Measurements from ENCODE around the gene C19orf33.
"Not testable (repeated sequence)": the region's sequence is repeated elsewhere in the genome, so short reads cannot be mapped to it uniquely, and the experiment has no call there.

Gene C19orf33

DNA sequence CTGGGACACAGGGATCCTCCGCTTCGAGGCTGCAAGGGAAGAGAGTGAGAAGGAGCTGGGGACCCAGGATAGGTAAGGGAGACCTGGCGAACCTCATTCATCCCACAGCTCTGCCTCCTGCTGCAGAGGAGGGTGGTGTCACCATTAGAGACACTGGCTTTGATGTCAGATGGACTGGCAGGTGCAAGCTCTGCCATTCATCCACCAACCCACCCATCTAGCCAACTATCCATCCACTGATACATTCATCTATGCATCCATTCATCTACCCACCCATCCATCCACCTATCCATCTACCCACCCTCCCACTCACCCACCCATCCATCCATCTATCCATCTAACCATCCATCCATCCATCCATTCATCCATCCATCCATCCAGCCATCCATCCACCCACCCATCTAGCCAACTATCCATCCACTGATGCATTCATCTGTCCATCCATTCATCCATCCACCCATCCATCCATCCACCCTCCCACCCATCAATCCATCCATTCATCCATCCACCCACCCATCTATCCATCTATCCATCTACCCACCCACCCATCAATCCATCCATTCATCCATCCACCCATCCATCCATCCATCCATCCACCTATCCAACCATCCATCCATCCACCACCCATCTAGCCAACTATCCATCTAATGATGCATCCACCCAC lies 5.7 kb downstream of the C19orf33 start:
- DNase-seq: no peak

DNA sequence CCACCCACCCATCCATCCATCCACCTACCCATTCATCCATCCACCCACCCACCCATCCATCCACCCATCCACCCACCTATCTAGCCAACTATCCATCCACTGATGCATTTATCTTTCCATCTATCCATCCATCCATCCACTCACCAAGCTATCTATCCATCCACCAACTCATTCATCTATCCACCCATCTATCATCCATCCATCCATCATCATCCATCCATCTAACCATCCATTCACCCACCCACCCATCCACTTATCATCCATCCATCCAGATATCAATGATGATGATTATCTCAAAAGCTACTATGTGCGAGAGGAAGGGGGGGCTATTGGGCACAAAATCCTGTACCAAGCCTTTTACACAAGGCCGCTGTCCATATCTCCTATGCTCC lies 6.2 kb downstream of the C19orf33 start:
- no peak for DNase-seq

DNA sequence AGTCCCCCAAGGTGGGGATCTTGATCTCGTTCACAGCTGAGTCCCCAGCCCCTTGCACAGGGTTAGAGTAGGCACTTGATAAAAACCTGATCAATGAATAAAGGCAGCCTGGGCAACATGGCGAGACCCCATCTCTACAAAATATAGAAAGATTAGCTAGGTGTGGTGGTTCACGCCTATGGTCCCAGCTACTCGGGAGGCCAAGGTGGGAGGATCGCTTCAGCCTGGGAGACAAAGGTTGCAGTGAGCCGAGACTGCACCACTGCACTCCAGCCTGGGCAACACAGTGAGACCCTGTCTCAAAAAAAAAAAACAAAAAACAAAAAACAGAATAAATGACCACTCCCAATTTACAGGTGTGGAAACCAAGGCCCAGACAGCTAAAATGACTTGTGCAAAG lies 6.9 kb downstream of the C19orf33 start:
- DNase-seq: no peak

DNA sequence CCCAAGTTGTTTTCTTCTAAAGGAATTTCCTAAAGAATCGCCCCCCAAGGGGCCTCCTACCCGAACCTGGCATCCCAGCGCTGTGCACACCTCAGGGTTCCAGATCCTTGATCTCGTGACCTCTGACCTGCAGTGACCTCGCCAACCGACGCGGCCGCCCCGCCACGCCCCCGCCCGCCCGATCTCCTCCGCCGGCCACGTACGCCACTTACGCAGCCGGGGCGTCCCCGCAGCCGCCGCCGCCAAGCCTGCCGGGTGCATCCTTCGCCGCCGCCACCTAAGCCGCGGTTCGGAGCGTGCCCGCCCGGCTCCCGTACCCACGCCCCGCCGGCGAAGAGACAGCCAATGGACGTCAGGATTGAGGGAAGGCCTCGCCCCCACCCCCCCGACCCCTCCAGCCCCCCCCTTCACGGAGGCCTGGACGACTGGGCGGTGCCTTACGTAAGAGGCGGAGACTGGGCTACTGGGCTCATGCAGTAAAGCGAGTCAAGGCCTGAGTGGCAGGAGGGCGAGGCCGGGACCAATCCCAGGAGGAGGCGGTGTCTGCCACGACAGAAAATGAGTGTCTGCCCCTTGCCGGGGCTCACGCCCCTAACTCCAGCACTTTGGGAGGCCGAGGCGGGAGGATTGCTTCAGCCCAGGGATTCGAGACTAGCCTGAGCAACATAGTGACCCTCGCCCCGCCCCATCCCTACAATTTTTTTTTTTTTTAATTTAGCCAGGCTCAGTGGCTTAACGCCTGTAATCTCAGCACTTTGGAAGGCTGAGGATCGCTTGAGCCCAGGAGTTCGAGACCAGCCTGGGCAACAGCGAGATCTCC lies 11.8 kb downstream of the C19orf33 start, which contains the start of gene YIF1B:
TSS of gene YIF1B (minus strand) at position 291 of the 820 bp plus-strand sequence. CDS start at position 261, 30 bp downstream.
- peak; percentile 95 to 98 (median 98) for DNase-seq

DNA sequence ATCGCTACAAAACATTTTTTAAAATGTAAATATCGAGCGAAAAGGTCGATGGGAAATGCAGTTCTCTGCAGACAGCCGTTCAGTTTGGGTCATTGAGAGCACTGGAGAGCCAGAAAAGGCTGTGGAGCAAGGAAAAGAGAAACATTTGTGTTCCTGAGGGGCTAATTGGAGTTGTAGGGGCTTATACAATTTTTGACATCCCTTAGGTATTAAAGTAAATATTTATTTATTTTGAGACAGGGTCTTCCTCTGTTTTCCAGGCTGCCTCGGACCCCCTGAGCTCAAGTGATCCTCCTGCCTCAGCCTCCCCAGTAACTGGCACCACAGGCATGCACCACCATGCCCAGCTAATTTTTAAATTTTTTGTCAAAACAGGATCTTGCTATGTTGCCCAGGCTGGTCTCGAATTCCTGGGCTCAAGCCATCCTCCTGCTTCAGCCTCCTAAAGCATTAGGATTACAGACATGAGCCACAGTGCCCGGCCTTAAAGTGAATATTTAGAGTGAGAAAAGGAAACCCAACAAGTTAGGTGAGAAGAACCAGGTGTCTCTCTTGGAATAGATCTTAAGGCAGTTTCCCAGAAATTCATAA lies 12.5 kb downstream of the C19orf33 start:
- no peak for DNase-seq

DNA sequence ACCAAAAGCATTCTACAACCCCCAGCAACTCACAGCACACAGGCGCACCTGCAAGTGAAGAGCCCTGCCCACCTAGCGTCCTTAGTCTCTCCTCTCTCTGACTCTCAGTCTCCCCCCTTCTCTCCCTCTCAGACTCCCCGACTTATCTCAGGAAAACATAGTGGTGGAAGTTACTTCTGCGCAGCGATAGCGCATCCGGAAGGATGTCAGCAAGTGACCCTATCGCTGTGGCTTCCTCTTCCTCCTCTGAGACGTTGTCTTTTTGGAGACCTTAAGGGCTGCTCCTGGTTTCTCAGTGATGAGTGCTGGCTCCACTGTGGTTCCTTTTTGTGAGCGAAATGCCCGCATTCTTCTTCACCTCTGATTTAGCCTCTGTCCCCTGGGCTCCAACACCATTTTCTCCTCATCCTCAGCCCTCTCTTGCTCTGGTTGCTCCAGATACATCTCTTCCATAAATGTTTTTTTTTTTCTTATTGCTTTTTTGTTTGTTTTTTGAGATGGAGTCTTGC lies 13.1 kb downstream of the C19orf33 start:
- peak; percentile 45 to 72 (median 70) for DNase-seq

DNA sequence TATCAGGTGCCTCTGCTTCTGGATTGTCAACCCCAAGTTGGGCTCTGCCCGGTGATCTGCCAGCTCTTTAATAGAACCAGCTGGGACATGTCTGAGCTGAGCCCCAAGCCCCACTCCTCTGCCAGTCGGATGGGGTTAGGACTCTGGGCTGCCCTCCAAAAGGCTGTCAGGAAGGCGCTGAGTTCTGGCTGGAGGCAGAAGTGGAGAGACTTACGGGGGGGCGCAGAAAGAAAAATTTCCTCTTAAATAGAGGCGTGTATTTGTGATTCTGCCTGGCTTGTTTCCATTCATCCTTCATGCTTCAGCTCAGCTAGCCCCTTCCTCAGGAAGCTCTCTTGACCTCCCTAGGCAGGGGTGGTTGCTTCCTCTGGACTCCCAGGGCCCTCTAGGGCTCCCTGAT lies 14.6 kb downstream of the C19orf33 start:
- no peak for DNase-seq

DNA sequence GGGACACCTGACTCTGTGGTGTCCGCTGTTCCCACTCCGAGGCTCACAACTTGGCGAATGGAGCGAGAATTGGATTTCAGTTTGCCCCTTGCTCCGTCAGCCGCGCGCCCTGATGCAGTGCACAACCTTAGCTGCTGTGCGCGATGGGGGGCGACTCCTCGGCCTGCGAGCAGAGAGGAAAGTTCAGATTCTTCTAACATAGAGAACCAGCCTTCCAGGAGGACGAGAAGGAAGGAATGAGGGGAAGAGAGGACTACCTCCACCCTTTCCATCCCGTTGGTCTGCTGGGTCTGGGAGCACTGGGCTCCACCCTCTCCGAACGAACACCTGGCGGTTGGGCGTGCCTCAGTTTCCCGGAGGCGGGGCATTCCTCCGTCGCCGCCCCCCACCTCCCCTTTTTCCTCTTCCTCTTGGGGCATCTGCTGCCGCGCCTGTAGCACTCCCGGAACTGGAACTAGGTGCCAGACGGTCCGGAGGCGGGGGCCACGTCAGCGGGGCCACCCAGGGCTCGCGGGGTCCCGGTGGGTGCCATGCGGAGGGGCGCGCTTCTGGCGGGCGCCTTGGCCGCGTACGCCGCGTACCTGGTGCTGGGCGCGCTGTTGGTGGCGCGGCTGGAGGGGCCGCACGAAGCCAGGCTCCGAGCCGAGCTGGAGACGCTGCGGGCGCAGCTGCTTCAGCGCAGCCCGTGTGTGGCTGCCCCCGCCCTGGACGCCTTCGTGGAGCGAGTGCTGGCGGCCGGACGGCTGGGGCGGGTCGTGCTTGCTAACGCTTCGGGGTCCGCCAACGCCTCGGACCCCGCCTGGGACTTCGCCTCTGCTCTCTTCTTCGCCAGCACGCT lies 15.6 kb downstream of the C19orf33 start, which contains the start of gene KCNK6:
TSS of gene KCNK6 (plus strand) at position 425 of the 838 bp plus-strand sequence. CDS start at position 531, 106 bp downstream.
- peak; percentile 51 to 79 (median 66) for DNase-seq

DNA sequence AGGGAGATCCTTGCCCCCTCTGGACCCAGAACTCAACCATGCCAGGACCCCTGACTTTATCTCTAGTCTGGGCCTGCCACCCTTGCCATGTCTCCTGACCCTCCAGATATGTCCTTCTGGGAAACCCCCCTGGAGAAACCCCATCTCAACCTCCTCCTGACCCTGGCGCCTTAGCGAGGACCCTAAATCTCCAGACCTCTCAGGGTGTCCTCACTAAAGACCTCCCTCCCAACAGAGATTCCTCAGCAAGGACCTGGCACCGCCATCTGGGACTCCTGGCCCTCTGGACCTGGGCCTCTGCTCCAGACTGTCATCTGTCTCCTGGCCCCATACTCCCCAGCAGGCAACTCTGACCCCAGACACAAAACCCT lies 16.9 kb downstream of the C19orf33 start:
- no peak for DNase-seq

DNA sequence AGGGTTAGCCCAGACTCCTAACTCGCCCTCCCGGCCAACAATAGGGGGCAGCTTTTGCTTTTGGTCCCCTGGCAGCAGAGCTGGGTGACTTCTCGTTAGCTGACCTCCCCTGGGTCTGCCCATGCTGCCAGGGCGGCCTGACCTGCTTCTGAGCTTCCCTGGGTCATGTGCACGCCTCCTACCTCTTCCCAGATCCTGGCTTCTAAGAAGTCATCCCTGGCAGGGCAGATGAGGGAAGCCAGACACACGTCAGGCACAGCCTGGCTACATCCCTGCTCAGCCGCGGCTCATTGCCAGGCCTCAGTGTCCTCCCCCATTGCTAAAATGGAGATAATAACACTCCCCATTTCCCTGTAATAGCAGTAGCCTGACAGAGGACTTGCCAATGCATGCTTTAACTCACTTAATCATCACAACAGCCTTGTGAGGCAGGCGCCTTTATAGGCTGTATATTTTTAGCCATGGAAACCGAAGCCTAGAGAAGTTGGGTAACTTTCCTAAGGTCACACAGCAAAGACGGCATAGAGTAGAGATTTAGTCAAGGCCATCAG lies 17.7 kb downstream of the C19orf33 start:
- peak in 2 of 4 experiments; percentile 12 to 36 for DNase-seq

DNA sequence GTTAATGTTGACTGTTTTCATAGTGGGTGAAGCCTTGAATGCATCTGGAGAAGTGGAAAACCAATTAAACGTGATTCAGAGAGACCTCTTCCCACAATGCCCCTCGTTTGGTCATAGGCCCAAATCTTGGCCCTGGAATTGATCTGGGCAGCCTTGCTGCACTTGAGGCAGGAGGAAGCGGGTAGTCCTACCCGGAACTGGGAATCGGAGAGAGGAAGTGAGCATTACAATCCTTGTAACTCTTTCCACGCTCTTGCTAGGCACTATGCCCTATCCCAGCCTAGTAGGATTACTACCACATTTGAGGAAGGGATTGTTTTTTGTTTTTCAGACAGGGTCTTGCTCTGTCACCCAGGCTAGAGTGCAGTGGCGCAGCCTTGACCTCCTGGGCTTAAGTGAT lies 19.2 kb downstream of the C19orf33 start:
- peak; percentile 41 to 71 (median 66) for DNase-seq

DNA sequence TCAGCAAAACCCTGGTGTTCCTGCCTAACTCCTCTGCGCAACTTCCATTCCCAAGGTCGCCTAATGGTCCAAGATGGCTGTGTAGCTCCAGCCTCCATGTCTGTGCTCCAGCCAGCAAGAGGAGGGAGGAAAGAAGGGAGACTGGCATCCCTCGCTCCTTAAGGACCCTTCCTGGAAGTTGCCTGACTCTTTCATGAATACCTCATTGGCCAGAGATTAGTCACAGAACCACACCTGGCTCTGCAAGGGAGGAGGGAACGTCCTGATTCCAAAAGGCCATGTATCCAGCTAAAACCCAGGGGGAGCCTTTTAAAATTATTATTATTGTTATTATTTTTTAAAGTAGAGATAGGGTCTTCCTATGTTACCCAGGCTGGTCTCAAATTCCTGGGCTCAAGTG lies 20.4 kb downstream of the C19orf33 start:
- no peak for DNase-seq

DNA sequence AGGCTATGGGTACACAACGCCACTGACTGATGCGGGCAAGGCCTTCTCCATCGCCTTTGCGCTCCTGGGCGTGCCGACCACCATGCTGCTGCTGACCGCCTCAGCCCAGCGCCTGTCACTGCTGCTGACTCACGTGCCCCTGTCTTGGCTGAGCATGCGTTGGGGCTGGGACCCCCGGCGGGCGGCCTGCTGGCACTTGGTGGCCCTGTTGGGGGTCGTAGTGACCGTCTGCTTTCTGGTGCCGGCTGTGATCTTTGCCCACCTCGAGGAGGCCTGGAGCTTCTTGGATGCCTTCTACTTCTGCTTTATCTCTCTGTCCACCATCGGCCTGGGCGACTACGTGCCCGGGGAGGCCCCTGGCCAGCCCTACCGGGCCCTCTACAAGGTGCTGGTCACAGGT lies 22.5 kb downstream of the C19orf33 start:
- no peak for DNase-seq

DNA sequence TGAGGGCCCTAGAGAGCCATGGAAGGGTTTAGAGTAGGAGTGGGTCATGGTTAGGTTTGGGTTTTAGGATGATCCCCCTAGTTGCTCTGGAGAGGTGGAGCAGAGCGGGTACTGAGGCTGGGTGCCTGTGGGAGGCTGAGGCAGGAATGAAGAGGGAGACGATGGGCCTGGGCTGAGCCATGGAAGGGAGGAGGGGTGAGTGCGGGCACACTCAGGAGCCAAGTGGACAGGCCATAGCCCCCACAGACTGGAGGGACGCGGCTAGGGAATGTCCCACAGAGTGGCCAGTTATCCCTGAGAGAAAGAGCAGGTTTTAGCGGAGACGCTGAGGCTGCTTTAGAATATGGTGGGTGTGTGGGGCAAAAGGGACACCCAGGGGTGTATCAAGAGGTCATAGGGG lies 25.6 kb downstream of the C19orf33 start:
- no peak for DNase-seq

DNA sequence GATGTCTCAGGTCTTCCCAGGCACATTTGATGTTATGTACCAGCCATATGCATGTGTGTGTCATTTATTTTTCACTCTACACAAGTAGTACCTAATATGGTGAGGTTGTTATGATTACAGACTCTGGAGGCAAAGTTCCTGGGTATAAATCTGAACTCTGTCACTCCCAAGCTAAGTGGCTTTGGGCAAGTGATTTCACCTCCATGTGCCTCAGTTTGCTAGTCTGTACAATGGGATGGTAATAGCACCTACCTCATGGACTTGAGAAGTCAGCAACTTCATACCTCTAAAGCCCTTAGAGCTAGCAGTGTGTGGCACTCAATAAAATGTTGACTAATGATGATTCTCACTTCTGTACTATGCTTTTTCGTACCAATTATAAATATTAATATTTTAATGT lies 27.7 kb downstream of the C19orf33 start:
- DNase-seq: no peak

DNA sequence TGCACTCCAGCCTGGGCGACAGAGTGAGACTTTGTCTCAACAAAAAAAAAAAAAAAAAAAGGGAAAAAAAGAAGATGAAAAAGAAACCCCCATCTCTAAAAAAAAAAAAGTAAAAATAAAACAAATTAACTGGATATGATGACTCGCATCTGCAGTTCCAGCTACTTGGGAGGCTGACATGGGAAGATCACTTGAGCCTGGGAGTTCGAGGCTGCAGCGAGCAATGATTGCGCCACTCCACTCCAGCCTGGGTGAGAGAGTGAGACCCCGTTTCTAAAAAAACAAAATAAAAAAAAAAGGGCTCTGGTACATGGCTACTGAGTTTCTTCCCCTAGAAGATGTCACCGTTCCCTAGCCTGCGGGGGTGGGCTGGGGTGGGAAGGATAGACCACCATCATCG lies 29.2 kb downstream of the C19orf33 start:
- no peak for DNase-seq

DNA sequence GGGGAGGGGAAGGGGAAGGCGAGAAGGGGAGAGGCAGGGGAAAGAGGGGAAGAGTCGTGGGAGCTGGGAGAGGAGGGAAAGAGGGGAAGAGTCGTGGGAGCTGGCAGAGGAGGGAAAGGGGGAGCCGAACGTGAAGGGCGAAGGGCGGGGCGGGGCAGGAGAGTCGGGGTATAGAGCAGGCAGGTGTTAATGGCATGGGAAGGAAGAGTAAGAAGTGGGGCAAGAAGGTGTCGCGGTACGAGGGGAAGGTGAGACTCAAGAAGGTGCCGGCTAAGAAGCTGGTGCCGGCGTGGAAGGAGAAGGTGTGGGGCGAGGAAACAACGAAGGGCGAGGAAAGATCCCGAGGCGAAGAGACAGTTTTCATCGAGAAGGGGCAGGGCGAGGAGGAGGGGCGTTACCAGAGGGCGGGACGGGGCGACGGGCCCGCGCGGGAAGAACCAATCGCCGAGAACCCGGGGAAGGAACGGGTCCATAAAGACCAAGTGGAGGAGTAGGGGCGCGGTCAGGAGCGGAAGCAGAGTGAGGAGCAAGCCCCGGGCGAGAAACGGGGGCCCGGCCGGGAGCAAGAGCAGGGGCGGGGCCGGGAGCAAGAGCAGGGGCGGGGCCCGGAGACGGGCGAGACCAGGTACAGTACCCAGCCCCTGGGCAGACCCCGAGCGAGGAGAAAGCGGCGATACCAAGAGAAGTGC lies 32.0 kb downstream of the C19orf33 start:
- DNase-seq: peak; percentile 96 to 99 (median 98)

DNA sequence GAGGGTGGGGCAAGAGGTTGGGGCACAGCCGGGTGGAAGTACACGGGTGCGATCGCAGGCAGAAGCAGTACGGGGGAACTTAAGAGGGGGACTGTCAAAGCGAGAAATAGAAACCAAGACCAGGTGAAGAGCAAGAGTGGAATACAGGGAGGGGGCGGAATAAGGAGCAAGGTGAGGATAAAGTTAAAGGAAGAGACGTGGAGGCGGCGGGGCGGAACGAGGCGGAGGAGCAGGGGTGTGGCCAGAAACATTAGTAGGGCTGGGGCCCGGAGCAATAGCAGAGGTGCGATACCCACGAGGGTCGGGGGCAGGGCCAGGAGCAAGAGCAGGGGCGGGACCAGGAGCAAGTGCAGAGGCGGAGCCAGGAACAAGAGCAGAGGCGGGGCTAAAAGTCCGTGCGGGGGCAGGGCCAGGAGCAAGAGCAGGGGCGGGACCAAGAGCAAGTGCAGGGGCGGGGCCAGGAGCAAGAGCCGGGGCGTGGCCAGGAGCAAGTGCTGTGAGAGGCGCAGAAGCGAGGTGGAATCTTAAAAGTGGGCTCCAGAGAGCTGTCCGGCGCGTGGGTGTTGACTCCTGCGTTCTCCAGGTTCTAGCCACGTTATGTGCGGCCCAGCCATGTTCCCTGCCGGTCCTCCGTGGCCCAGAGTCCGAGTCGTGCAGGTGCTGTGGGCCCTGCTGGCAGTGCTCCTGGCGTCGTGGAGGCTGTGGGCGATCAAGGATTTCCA lies 32.7 kb downstream of the C19orf33 start:
- DNase-seq: peak; percentile 98 to 100 (median 98)

DNA sequence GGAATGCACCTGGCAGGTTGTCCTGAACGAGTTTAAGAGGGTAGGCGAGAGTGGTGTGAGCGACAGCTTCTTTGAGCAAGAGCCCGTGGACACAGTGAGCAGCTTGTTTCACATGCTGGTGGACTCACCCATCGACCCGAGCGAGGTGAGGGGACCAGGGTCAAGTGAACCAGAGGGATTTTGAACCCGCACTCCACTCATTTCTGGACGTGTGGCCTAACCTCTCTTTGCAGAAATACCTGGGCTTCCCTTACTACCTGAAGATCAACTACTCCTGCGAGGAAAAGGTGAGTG lies 33.3 kb downstream of the C19orf33 start:
- no peak for DNase-seq

DNA sequence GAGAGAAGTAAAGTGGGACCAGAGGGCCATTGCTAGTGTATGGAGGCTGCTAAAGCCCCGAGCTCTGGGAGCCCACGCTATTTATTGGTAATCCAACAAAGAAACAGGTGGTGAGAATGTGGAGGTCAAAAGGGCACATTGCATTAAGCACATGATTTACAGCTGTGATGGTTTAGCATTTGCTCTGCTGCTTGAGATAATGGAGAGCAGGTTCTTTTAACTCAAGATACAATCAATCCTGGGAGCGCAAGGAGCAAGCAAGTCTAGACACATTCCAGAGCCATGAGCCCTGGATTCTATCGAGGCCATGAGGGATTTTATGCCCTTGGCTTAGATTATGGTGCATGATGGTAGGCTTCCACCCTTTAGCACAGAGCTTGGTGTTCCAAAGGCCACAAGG lies 35.0 kb downstream of the C19orf33 start:
- DNase-seq: not testable (repeated sequence)

DNA sequence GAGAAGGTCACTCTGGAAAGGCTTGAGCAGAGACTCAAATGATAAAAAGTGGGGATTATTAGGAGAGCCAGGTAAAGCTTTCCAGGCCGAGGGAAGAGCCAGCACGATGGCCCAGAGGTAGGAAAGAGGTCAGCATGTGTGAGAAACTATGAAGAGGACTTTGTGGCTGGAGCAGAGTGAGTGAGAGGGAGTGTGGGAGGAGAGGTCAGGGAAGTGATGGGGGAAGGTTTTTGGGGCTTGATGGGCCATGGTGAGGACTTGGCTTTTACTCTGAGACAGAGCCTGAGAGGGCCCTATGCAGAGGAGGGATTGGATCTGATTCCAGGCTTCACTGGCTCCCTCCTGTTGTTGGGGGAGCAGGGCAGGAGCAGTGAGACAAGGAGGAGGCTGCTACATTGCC lies 36.9 kb downstream of the C19orf33 start:
- no peak for DNase-seq

All from suppressor macrophage (primary cell).